GM19240 (cell line): ENCODE results near the gene PPM1F.

Experiments
- DNase-seq: peaks from one replicate; pipeline ENCODE4 v3.0.0; 2011; ENCODE audit warnings: low spot score; ENCODE audit not compliant: insufficient read length

The PPM1F gene, protein sequence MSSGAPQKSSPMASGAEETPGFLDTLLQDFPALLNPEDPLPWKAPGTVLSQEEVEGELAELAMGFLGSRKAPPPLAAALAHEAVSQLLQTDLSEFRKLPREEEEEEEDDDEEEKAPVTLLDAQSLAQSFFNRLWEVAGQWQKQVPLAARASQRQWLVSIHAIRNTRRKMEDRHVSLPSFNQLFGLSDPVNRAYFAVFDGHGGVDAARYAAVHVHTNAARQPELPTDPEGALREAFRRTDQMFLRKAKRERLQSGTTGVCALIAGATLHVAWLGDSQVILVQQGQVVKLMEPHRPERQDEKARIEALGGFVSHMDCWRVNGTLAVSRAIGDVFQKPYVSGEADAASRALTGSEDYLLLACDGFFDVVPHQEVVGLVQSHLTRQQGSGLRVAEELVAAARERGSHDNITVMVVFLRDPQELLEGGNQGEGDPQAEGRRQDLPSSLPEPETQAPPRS

DNA sequence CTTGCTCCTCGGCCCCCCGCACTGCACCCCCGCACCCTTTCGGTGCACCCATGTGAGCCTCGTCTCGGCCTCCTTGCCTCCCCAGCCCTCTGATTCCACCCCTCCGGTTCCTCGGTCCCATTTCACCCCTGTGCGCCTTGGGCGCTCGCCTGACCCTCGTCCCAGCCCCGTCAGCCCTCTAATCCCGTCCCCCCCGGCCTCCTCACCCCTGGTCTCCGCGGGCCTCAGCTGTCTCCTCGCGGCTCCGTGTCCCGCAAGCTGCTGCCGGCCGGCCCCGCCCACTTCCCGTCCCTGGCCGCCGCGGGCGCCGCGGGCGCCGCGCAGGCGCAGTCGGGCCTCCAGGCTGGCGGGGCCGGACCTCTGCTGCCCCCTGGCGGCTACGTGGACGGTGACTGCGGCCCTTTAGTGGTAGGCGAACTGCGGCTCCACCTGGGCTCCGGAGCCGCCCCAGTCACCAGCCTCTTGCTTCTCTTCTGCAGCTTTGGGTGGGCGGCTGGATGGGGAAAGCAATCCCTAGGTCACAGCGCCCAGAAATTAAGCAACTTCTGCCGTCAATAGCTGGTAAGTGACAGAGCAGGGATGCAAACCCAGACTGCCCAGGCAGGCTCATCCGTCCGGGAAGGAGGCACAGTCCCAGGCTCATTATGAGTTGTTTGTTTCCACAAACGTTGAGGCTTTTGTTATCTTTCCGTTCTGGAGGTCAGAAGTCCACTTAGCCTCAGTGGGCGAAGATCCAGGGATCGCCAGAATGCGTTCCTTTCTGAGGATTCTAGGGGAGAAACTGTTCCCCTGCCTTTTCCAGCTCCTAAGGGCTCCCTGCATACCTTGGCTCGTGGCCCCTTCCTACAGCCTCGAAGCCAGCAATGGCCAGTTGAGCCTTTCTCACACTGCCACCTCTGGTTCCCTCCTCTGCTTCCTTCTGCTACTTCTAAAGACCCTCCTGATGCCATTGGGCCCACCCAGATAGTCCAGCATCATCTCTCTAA, at the start of gene PPM1F:
Gene PPM1F (minus strand): TSS at position 263 of the 986 bp plus-strand sequence. CDS start 6,800 bp downstream, outside the sequence.
- DNase-seq, result peak; percentile 95

DNA sequence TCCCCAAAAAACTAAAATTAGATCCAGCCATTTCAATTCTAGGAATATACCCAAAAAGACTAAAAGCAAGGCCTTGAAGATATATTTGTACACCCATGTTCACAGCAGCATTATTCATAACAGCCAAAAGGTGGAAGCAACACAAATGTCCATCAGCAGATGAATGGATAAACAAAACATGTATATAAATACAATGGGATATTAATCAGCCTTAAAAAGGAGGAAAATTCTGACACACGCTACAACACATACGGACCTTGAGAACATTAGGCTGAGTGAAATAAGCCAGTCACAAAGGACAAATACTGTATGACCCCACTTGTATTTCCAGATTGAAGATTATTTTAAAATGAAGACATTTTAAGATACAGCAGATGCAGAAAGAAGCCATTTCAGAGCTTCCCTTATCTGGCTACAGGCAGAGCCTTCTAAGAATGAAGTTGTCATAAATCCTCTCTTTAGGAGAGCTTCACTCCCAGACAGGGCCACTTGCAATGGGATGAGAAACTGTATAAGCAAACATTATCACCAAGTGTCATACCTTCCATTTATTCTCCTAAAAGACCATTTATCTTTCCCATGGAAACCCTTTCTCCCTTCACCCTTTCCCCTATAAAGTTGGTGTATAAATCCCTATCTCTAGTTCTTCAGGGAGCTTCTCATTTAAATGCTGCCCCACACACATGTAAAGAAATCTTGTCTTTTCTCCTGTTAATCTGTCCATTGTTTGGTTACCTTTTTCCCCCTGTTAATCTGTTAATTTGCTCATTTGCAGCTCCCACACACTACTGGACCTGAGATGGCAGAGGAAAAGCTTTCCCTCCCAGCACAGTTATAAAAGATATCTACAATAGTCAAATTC, 49.2 kb upstream of the PPM1F start:
- DNase-seq, result no peak

DNA sequence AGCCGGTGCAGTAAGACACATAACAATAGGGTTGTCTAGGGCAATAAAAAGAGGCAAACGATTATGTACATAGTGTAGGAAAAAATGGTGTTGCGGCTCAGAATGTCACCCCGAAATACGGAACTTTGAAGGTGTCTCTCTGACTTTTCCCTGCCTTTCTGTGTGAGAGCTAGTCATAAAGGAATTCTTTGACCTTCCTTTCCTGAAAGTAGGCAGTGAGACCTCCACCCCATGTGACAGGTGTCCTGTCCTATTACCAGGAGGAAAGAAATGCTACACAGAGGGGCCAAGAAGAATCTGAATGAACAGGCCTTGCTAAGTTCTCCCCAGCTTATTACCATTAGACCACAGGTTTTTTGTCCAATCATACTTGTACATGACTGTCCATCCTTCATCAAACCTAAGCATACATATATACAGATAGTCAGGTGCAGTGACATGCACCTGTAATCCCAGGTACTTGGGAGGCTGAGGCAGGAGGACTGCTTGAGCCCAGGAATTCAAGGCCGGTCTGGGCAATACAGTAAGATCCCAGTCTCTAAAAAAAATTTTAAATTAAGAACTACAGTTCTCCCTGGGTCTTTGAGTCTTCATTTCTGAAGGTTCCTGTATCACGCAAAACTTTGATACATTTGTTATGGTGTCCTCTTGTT, 46.1 kb upstream of the PPM1F start:
- no peak for DNase-seq

DNA sequence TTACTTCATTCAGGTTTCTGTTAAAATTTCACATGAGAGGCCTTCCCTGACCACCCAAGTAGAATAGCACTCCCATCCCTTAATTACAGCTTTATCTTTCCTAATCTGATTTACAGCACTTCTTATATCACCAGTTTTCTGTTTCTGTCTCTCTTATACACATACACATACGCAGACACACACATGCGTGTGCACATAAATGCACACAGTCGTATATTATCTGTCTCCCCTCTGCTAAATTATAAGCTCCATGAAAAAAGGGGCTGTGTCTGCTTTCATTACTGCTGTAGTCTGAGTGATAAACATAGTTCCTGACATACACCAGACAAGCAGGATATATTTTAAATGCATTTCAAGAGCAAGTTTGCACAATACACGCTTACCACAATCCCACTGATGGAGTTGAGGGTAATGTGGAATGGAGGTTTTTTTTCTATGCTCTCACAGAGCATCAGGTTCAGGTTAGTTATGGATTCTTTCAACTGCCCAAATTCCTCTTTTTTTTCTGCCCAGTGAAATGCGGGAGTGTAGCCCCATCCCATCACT, 43.6 kb upstream of the PPM1F start:
- no peak for DNase-seq

DNA sequence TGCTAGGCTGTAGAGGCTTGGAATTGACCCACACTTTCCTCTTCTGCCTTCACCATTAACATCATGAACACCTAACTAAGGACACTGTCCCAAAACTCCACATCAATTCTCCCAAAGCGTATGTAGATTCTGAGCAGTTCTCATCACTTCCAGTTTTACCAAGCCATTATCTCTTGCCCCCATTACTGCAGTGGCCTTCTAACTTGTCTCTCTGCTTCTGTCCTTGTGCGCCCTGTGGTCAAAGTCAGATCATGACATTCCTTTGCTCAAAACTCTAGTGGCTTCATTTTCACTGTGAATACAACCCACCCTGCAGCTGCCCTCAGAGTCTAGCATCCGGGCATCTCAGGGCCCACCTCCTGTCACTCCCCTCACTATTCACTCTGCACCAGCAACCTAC, 43.0 kb upstream of the PPM1F start:
- no peak for DNase-seq

DNA sequence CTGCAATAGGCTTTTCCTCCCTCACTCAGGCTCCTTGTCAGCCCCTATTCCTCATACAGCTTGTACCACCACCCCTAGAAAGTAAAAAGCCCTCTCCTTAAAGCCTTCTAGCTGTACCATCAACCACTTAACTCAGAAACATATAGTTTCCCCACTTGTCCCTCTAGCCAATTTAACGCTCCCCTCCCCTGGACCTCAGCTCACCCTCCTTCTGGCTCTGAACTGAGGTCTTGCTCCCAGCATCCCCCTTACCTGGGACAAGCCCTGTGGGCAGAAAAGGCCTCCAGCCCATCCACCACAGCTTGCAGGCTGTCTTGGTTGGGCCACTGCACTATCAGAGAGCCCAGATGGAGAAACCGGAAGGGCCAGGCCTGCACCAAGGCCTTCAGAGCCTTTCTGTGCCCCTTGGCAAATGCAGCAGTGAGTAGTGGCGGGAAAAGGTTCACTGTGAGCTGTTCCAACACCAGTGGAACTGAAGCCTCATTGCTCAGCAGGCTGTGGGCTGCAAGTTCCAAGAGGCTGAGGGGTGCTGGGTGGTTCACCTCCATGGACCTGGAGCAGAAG, 42.3 kb upstream of the PPM1F start:
- no peak for DNase-seq

DNA sequence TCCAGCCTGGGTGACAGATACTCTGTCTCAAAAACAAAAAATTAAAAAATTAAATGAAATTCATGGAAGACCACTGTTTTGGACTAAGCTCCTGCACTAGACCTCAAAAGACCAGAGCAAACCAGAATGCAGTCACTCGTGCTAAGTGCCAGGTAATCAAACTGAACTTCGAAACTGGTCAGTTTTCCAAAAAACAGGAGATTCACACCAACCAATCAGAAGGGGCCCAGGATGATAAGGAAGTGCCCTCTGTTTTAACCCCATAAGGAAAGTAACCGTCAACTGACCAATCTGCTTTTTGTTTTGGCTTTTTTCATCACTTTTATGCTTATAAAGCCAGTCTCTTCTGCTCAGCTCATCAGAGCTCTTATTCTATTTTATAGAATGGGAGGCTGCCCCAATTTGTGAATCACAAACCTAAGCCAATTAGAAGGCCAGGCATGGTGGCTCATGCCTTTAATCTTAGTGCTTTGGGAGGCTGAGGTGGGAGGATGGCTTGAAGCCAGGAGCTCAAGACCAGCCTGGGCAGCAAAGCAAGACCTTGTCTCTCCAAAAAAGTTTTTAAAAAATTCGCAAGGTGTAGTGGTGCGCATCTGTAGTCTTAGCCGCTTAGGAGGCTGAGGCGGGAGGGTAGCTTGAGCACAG, 40.1 kb upstream of the PPM1F start:
- no peak for DNase-seq

DNA sequence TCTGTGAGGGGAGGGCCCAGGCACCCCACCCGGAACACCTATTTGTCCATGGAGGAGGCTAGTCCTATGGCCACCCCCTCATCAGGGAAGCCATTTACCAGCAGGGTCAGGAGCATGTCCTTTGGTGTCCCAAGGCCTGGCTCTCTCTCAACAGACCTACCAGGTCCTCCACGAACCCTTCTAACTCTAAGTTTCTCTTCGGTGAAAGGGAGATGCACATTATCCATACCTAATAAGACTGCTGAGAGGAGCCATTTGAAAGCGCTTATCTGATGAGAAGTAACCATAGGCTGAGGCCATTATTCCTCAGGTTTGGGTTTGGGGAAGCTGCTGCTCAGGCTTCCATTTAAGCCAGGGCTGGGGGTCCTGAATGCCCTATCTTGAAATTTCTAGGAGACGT, 39.1 kb upstream of the PPM1F start:
- no peak for DNase-seq

DNA sequence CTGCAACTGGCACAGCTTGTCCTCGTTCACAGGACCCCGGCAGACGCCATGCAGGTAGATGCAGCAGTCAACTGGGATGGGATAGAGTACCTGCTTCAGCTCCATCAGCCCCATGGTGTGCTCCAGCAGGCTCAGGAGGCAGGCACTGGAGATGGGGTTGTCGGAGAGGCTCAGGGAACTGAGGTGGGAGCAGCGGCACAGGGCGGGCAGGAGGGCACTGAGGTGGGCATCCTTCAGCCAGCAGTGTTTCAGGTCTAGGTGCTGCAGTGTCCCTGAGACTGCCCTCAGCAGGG, 38.6 kb upstream of the PPM1F start:
- no peak for DNase-seq

DNA sequence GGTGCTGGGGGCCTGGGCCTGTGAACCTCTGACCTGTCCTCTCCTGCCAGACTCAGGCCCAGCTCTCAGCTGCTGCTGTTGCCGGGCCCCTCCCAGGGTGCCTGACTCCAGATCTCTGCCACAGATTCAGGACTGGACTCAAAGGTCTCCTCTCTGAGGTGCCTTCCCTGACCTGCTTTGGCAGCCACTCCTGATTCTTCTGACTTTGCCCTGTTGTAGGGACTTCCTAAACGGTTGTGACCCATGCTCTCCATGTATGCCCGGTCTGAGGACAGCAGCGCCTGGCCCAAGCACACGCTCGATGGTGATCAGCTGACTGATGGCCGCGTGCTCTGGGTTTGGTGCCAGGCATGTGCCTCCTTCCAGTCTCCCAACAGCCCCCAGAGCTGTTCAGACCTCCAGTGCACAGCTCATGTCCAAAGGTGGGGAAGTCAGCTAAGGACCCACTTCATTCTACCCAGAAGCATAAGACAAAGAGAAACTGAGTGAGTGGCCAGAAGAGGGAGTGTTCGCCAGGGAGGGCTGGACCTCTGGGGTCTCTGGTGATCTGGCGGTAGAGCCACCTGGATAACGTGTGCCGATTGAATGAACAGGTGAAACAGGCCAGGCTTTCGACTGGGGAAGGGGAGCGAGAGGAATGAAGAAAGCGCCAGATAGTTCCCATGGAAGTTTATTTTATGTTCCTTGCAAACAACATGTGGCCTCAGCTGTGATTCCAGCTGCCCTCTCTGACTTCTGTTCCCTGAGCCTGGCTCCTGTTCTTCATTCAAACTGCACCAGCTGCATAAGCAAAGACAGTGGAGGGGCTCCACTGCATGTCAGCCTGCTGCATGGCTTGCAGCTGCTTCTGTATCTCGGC, 38.0 kb upstream of the PPM1F start:
- no peak for DNase-seq

DNA sequence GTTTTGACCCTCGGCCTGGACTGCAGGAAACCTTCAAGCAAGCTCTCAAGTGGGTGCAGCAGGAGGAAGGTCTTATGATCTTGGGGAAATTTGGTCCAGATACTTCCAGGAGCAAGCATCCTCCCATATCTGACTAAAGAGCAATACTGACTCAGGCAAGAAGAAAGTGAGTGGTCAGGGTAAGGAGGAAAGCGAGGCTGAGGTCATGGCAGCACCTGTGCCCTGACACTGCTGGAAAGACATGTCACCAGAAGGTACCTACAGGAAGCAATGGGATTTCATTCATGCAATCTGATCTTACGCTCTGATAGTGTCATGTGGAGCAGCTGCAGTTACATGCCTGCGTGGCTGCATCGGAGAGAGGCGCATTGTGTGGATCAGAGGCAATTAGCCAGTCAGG, 36.4 kb upstream of the PPM1F start:
- DNase-seq, result no peak

DNA sequence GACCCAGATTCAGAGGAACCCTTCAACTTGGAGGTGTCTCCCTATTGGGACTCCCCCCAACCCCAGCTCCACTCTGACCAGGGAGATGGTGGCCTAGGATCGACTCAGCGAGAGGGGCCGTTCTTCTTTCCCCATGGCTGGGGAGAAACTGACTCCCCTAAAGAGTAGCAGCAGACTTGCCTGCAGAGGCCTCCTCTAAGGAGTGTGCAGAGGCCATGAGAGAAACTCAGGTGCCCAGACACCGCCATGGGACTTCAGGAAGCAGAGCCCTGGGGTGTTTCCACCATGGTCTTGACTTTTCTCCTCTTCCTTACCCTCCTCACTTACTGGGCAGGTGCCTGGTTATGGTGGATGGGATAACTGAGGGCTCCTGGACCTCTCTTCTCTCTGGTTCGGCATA, 32.6 kb upstream of the PPM1F start:
- no peak for DNase-seq

DNA sequence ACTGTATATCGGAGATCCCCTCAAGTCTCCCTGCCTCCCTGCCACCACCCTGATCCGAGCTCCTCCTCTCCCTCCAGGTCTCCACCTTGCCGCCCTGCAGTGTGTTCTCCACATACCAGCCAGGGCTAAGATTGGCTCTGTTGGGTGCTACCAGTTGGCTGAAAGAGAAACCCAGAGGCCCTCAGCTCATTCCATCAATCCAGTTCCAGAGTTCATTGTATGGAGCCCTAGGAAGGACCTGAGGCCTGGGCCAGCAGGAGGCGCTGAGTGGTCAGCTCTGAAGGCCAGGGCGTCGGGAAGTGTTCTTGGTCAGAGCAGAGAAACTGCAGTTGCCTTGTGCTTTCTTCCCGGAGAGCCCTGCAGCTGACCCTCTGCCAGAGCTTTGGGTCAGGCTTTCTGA, 32.1 kb upstream of the PPM1F start:
- DNase-seq, result no peak

DNA sequence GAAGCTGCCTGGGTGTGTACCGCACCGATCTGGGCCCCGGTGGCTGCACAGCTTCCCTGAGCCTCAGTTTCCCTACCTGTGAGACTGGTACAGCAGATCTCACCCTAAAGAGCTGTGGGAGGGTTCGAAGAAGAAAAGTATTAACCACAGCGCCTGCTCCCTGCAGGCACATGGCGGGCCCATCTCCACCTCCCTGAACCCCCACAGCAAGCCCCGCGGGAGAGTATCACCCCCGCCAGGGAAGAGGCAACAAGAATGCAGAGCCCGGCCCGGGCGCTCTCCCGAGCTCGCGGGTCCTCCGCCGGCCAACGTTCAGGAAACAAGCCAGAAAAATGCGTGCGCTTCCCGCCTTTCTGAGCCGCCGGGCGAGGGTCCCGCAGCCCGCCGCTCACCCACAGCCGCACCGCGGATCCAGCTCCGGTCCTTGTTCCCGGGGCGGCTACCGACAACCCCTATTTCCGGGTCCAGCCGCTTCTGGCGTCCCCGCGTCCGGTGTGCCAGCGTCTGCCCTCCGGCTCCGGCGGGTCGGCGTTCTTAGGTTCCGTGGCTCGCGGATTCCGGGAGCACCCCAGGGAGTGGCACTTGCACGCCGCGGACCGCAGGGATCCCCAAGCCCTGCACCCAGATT, 29.8 kb upstream of the PPM1F start, which contains the start of gene TOP3B:
Gene TOP3B (minus strand): TSS at position 450 of the 628 bp plus-strand sequence. CDS start 7,078 bp downstream, outside the sequence.
- DNase-seq, result peak; percentile 70

DNA sequence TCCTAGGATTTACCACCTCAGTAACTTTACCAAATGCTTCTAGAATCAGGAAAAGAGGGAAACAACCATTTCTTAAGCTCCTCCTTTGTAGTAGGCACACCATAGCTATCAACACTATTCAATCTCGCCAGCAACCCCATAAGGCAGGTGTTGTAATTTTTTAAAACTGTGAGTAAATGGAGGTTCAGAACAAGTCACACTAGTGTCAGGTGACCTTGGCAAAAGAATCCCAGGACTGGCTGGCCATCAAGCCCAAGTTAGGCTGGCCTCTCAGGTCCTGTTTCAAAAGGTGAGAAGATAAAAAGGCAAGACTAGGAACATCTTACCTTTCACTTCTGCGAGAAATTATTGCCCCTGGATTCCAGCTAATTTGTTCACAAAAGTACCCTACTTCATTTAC, 29.2 kb upstream of the PPM1F start:
- DNase-seq, result no peak

DNA sequence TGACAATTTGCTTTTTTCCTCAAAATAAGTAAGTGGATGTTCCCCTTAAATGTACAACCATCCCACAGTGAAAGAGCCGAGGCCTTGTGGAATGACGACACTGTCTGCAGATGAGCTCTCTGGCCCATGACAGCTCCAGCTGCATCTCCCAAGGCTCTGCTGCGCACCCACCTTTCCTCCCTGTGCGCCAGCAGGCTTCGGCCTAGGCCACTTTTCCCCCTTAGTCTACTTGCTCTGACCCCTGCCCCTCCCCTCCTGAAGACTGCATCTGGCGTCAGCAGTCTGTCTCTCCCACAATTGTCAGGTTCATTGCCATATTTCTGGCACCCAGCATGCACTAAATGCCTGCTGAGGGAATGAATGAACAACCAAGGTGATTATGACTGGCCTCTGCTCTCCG, 27.9 kb upstream of the PPM1F start:
- DNase-seq, result no peak

DNA sequence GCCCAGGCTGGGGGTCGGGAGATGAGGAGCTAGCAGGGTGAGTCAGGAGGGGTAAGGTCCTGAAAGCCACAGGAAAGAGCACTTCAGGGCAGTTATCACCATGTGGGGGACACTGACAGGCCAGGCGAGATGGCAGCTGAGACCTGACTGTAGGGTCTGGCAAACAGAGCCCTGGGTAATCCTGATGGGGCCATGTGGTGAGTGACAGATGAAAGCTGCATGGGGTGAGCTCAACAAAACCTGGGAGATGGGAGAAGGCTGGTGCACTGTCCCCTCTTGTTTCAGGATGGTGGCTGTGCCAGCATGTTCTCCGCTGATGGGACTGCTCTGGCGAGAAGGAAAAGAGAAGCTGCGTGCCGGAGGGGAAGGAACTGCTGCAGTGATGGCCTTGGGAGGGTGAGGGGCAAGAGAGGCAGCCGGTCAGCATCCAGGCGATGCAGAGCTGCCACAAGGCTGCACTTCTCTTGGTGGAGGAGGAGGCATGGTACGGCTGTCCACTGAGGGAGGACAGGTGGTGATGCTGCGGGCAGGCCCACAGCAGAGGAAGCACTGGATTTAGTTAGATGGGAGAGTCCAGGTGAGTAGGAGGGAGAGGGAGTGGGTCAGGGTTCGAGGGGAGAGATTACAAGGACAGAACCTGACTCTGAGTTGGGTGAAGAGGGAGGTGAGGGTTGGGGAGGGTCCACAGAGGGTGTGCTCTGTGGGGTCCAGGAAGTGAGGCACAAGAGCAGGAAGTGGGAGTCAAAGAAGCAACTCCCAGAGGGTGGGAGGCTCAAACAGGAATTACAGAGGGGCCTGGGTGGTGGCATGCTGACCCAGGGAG, 26.1 kb upstream of the PPM1F start:
- no peak for DNase-seq
